HCT116 (cell line): ENCODE data around the gene HMCN1. TPM values are rescaled to one million over a fixed set of nuclear protein-coding genes. Genes with fewer than 3 reads are reported as not detected.

ENCODE experiments used
- ATAC-seq: fragments of 200-7000 bp; cut with Tn5 transposase; 2 replicates; pipeline ENCODE4 v1.9.1; 2020; ENCODE audit warnings: mild to moderate bottlenecking, moderate library complexity
- BruUV-seq: library from RNA; stranded (reverse); fragments of 400-500 nt; replicated peaks from 2 replicates; lab custom pipeline; 2021; lab: Mats Ljungman, UMichigan
- CTCF ChIA-PET: fragments of 300-600 bp; sonication (Branson Sonifier 250); formaldehyde crosslinking; loops from one replicate; lab custom pipeline; 2021; ENCODE audit warnings: antibody characterized with exemption; lab: Charles Lee
- POLR2A ChIA-PET: fragments of 300-600, 350-600 bp; sonication (Branson Sonifier 250); formaldehyde crosslinking; loops from one replicate; lab custom pipeline; 2021; ENCODE audit warnings: antibody characterized with exemption; lab: Charles Lee
- RAD21 ChIA-PET, 2 experiments: fragments of 300-600 bp; sonication (Branson Sonifier 250); formaldehyde crosslinking; loops; one replicate each; lab custom pipeline; 2023; ENCODE audit warnings: low total read pairs in 2 of 2; ENCODE audit not compliant: uncharacterized antibody in 2 of 2, unreplicated experiment in 2 of 2, low non-redundant PET in 1 of 2; lab: Charles Lee
- DNase-seq: peaks from one replicate; pipeline ENCODE4 v3.0.0-alpha.2; 2010; ENCODE audit warnings: low read depth, low spot score
- H2AFZ ChIP-seq: fragments of 200-600 bp; shearing (Covaris generic), sonication (generic); 2 replicates; pipeline ENCODE4 v1.6.1; 2017; ENCODE audit warnings: low read depth, mixed run types, mixed read lengths, antibody characterized with exemption, low read length; ENCODE audit not compliant: poor library complexity, severe bottlenecking
- H3K27ac ChIP-seq: 2 replicates; pipeline ENCODE4 v1.5.1; 2012; ENCODE audit warnings: low read depth, low read length
- H3K27me3 ChIP-seq: fragments of 200-600 bp; sonication (generic); 2 replicates; pipeline ENCODE4 v1.6.1; 2016; ENCODE audit warnings: mixed run types, low read length, mixed read lengths; ENCODE audit not compliant: insufficient read depth
- H3K36me3 ChIP-seq, 2 experiments: fragments of 200-500 bp in 1 of 2; fragments of 200-600 bp in 1 of 2; sonication (Bioruptor generic) in 1 of 2; sonication (generic) in 1 of 2; 2 replicates each; pipeline versions ENCODE4 v1.5.1 to v1.6.1; 2014 to 2016; ENCODE audit warnings: low read length in 2 of 2, inconsistent platforms in 1 of 2, mixed read lengths in 1 of 2, mixed run types in 1 of 2; ENCODE audit not compliant: insufficient read depth in 2 of 2, control insufficient read depth in 1 of 2
- H3K4me1 ChIP-seq, 2 experiments: fragments of 200-600 bp in 1 of 2; sonication (generic) in 1 of 2; 2 replicates each; pipeline versions ENCODE4 v1.5.1 to v1.6.1; 2012 to 2017; ENCODE audit warnings: low read length in 2 of 2, inconsistent platforms in 1 of 2, mild to moderate bottlenecking in 1 of 2, mixed read lengths in 1 of 2, mixed run types in 1 of 2, moderate library complexity in 1 of 2; ENCODE audit not compliant: insufficient read depth in 2 of 2, control insufficient read depth in 1 of 2
- H3K4me2 ChIP-seq: fragments of 200-600 bp; sonication (generic); 2 replicates; pipeline ENCODE4 v1.6.1; 2017; ENCODE audit warnings: mixed run types, low read length, mixed read lengths
- H3K4me3 ChIP-seq, 2 experiments: fragments of 200-600 bp in 1 of 2; sonication (generic) in 1 of 2; replicated peaks in 1 of 2; 2 replicates each; pipeline ENCODE4 v1.5.1; 2011 to 2016; ENCODE audit warnings: low read length in 2 of 2, control low read depth in 1 of 2, low read depth in 1 of 2, mild to moderate bottlenecking in 1 of 2, mixed read lengths in 1 of 2, mixed run types in 1 of 2
- H3K79me2 ChIP-seq: fragments of 200-600 bp; sonication (generic); 2 replicates; pipeline ENCODE4 v1.6.1; 2017; ENCODE audit warnings: mild to moderate bottlenecking, mixed run types, low read length, moderate library complexity, mixed read lengths; ENCODE audit not compliant: insufficient read depth
- H3K9ac ChIP-seq: fragments of 200-600 bp; sonication (generic); 2 replicates; pipeline ENCODE4 v1.6.1; 2016; ENCODE audit warnings: low read length, mixed read lengths
- H3K9me2 ChIP-seq: fragments of 200-600 bp; sonication (generic), shearing (Covaris generic); 2 replicates; pipeline ENCODE4 v1.6.1; 2017; ENCODE audit warnings: mixed run types, mild to moderate bottlenecking, moderate library complexity; ENCODE audit not compliant: insufficient read depth
- H3K9me3 ChIP-seq, 2 experiments: fragments of 200-500 bp in 1 of 2; fragments of 200-600 bp in 1 of 2; sonication (Bioruptor generic) in 1 of 2; sonication (generic) in 1 of 2; 2 replicates each; pipeline ENCODE4 v1.6.1; 2014 to 2017; ENCODE audit warnings: low read length in 2 of 2, mixed read lengths in 2 of 2, inconsistent platforms in 1 of 2, low read depth in 1 of 2, mild to moderate bottlenecking in 1 of 2, mixed run types in 1 of 2, moderate library complexity in 1 of 2; ENCODE audit not compliant: control insufficient read depth in 1 of 2, insufficient read depth in 1 of 2
- H4K20me1 ChIP-seq: fragments of 200-600 bp; sonication (generic), shearing (Covaris generic); 2 replicates; pipeline ENCODE4 v1.6.1; 2017; ENCODE audit warnings: mixed run types, mild to moderate bottlenecking, moderate library complexity; ENCODE audit not compliant: insufficient read depth
- CBX3 ChIP-seq: IDR thresholded peaks from 2 replicates; pipeline ENCODE4 v1.6.1; 2012; ENCODE audit warnings: low read depth
- CEBPB ChIP-seq: IDR thresholded peaks from 2 replicates; pipeline ENCODE4 v1.6.1; 2012; ENCODE audit warnings: low read depth
- CTCF ChIP-seq, 3 experiments: fragments of 200-600 bp in 1 of 3; sonication (generic) in 1 of 3; IDR thresholded peaks in 2 of 3; conservative IDR thresholded peaks in 1 of 3; 2 replicates each; pipeline ENCODE4 v1.5.1; 2012 to 2017; ENCODE audit warnings: low read depth in 2 of 3, low read length in 2 of 3, antibody characterized with exemption in 1 of 3, borderline replicate concordance in 1 of 3, control low read depth in 1 of 3, mild to moderate bottlenecking in 1 of 3, mixed read lengths in 1 of 3, mixed run types in 1 of 3, moderate library complexity in 1 of 3; ENCODE audit not compliant: insufficient read depth in 1 of 3
- ELF1 ChIP-seq: IDR thresholded peaks from 2 replicates; pipeline ENCODE4 v1.6.1; 2012; ENCODE audit warnings: low read depth, borderline replicate concordance
- EZH2 ChIP-seq: fragments of 200-600 bp; sonication (generic); IDR thresholded peaks from 2 replicates; pipeline ENCODE4 v1.6.1; 2017; ENCODE audit warnings: antibody characterized with exemption, mixed run types
- EZH2phosphoT487 ChIP-seq: fragments of 200-600 bp; IDR thresholded peaks from 2 replicates; pipeline ENCODE4 v1.6.1; 2018; ENCODE audit warnings: antibody characterized with exemption, borderline replicate concordance
- JUND ChIP-seq: IDR thresholded peaks from 2 replicates; pipeline ENCODE4 v1.6.1; 2012
- POLR2AphosphoS5 ChIP-seq: IDR thresholded peaks from 2 replicates; pipeline ENCODE4 v1.6.1; 2011; ENCODE audit warnings: mild to moderate bottlenecking, low read depth, low read length, moderate library complexity
- RAD21 ChIP-seq: IDR thresholded peaks from 2 replicates; pipeline ENCODE4 v1.6.1; 2012; ENCODE audit warnings: low read depth, mild to moderate bottlenecking
- SIN3A ChIP-seq: IDR thresholded peaks from 2 replicates; pipeline ENCODE4 v1.6.1; 2012; ENCODE audit warnings: low read depth
- SP1 ChIP-seq: IDR thresholded peaks from 2 replicates; pipeline ENCODE4 v1.6.1; 2012; ENCODE audit warnings: low read depth
- SRF ChIP-seq: IDR thresholded peaks from 2 replicates; pipeline ENCODE4 v1.6.1; 2012; ENCODE audit warnings: low read depth
- TCF7L2 ChIP-seq: IDR thresholded peaks from 2 replicates; pipeline ENCODE4 v1.7.0; 2011; ENCODE audit warnings: borderline replicate concordance, inconsistent platforms; ENCODE audit not compliant: insufficient read depth, insufficient read length; ENCODE audit errors: extremely low read depth
- YY1 ChIP-seq: IDR thresholded peaks from 2 replicates; pipeline ENCODE4 v1.6.1; 2011; ENCODE audit warnings: low read length, low read depth, moderate library complexity, mild to moderate bottlenecking; ENCODE audit not compliant: insufficient replicate concordance; ENCODE audit errors: extremely low read depth
- ZBTB33 ChIP-seq: IDR thresholded peaks from 2 replicates; pipeline ENCODE4 v1.6.1; 2011; ENCODE audit warnings: mild to moderate bottlenecking, low read length, moderate library complexity; ENCODE audit not compliant: insufficient replicate concordance; ENCODE audit errors: extremely low read depth
- ZNF274 ChIP-seq: fragments of 200-500 bp; sonication (Bioruptor generic); IDR thresholded peaks from 2 replicates; pipeline ENCODE4 v1.6.1; 2014; ENCODE audit warnings: mild to moderate bottlenecking, low read depth, low read length, inconsistent platforms
- intact Hi-C: fragments of 100-400 bp; cut with micrococcal nuclease; formaldehyde crosslinking; loops from 2 replicates; pipeline ENCODE4 v1.10.0; 2022
- total RNA-seq: library from RNA; stranded (reverse); gene quantifications from one replicate; pipeline ENCODE4 v1.2.1, GENCODE V29; 2021; ENCODE audit not compliant: unreplicated experiment

HMCN1 gene
- total RNA-seq, 1 experiment from 2014 or later = 0.59 TPM

GRCh38 chr1:185813401-185813979 lies 79.3 kb downstream of the HMCN1 start:
- peak; percentile 84 for ATAC-seq
- no TSS peak for BruUV-seq
- ChIA-PET POLR2A (no interaction called here), RAD21 (no interaction called here), CTCF (interaction anchor here (0.7 to 2.1 kb wide), 11 partner anchors 8 to 425 kb away, joined by 3 to 8 read pairs (median 4); no protein-coding TSS in a partner anchor)
- intact Hi-C loops = loop anchor here (1.0 kb wide), 1 partner anchor 399 kb away; no protein-coding TSS in a partner anchor
- no peaks in the 10 kb centered on the region for H3K27me3 ChIP-seq
- no peak overlapping the region for H3K27ac ChIP-seq
- H3K4me2 ChIP-seq = no peak overlapping the region
- H4K20me1 ChIP-seq = no peaks in the 10 kb centered on the region
- peak; percentile 43 for DNase-seq
- H3K36me3 ChIP-seq = no peaks in the 10 kb centered on the region
- no peaks in the 10 kb centered on the region for H3K9me3 ChIP-seq
- H3K9ac ChIP-seq = no peak overlapping the region
- no peaks in the 10 kb centered on the region for H3K79me2 ChIP-seq
- TF ChIP-seq YY1 = no peak
- no peak for TF ChIP-seq EZH2phosphoT487
- TF ChIP-seq SP1 = no peak
- TF ChIP-seq CTCF (IDR thresholded peaks at IDR 0.05 in 2 of 3, conservative IDR thresholded peaks at IDR 0.05 in 1 of 3; ENCODE audit: borderline replicate concordance in 1 of 3, insufficient read depth in 1 of 3, low read depth in 2 of 3, low read length in 2 of 3) = peak; percentile 50 to 68 (median 54); a peak in 5 of 6 replicates
- TF ChIP-seq CEBPB = no peak
- TF ChIP-seq ZBTB33 = no peak
- TF ChIP-seq EZH2 = no peak
- no peak for TF ChIP-seq SIN3A
- peak; percentile 66 for TF ChIP-seq RAD21
- TF ChIP-seq TCF7L2 = no peak
- TF ChIP-seq CBX3 = no peak
- TF ChIP-seq ZNF274 = no peak
- TF ChIP-seq JUND = no peak
- TF ChIP-seq POLR2AphosphoS5 = no peak
- TF ChIP-seq ELF1 = no peak
- no peak for TF ChIP-seq SRF
- H3K4me1 ChIP-seq = no peaks in the 10 kb centered on the region
- H3K9me2 ChIP-seq = no peaks in the 10 kb centered on the region
- H2AFZ ChIP-seq = no peak overlapping the region
- H3K4me3 ChIP-seq = no peak overlapping the region
